ENCODE data around the gene SLC2A6.

- TF ChIP-seq CTCF (IDR thresholded peaks at IDR 0.05; ENCODE audit: low read depth, low read length) (no peak), POLR2A (IDR thresholded peaks at IDR 0.05; ENCODE audit: extremely low read depth, insufficient read length) (no peak)
Measured at GRCh38 chr9:133452562-133452961, 26.3 kb downstream of the SLC2A6 start.
